GM12878 (cell line): ENCODE measurements around the gene PFKP. TPM values are rescaled to one million over a fixed set of nuclear protein-coding genes. Genes with fewer than 3 reads are reported as not detected.

Experiments used
- ATAC-seq: fragments of 200-7000 bp; cut with Tn5 transposase; 3 replicates; pipeline ENCODE4 v1.9.1; 2020; ENCODE audit warnings: mild to moderate bottlenecking, moderate library complexity
- BruUV-seq: library from RNA; stranded (reverse); fragments of 400-500 nt; replicated peaks from 2 replicates; lab custom pipeline; 2021; lab: Mats Ljungman, UMichigan
- CTCF ChIA-PET: fragments of 300-600 bp; sonication (Branson Sonifier 250); formaldehyde crosslinking; extraction: SDS; loops from one replicate; lab custom pipeline; 2021; ENCODE audit warnings: inconsistent platforms; lab: Yijun Ruan, JAX
- POLR2A ChIA-PET: fragments of 350-600 bp; formaldehyde crosslinking; extraction: SDS; loops from one replicate; lab custom pipeline; 2021; ENCODE audit warnings: inconsistent platforms; lab: Charles Lee
- RAD21 ChIA-PET: fragments of 300-600 bp; sonication (Branson Sonifier 250); formaldehyde crosslinking; loops from one replicate; lab custom pipeline; 2023; ENCODE audit warnings: antibody characterized with exemption; ENCODE audit not compliant: unreplicated experiment; lab: Charles Lee
- SMC1A ChIA-PET: fragments of 300-600 bp; sonication (Branson Sonifier 250); formaldehyde crosslinking; loops from one replicate; lab custom pipeline; 2023; ENCODE audit not compliant: unreplicated experiment, uncharacterized antibody; lab: Charles Lee
- DNase-seq: peaks from one replicate; pipeline ENCODE4 v3.0.0-alpha.2; 2011; ENCODE audit warnings: low read depth, low spot score
- FAIRE-seq: peaks from 3 replicates; lab custom pipeline; 2011; peaks lifted over from hg19 to GRCh38; lab: Jason Lieb, UNC
- H2AFZ ChIP-seq: 2 replicates; pipeline ENCODE4 v1.6.0; 2011; ENCODE audit warnings: low read depth, low read length, control low read depth; ENCODE audit not compliant: control insufficient read depth
- H3K27ac ChIP-seq: 2 replicates; pipeline ENCODE4 v1.5.1; 2011; ENCODE audit warnings: control low read depth; ENCODE audit not compliant: control insufficient read depth, insufficient read depth
- H3K27me3 ChIP-seq, 2 experiments: replicated peaks in 1 of 2; 2 replicates each; pipeline versions ENCODE4 v1.6.0 to v1.6.1; 2011; ENCODE audit warnings: low read length in 1 of 2; ENCODE audit not compliant: control insufficient read depth in 2 of 2, insufficient read depth in 2 of 2
- H3K36me3 ChIP-seq, 2 experiments: 2 replicates each; pipeline ENCODE4 v1.5.1; 2011; ENCODE audit warnings: low read length in 1 of 2; ENCODE audit not compliant: control insufficient read depth in 2 of 2, insufficient read depth in 2 of 2
- H3K4me1 ChIP-seq: 2 replicates; pipeline ENCODE4 v1.6.1; 2011; ENCODE audit warnings: mild to moderate bottlenecking, low read length, moderate library complexity, mixed read lengths; ENCODE audit not compliant: control insufficient read depth, insufficient read depth
- H3K4me2 ChIP-seq: 2 replicates; pipeline ENCODE4 v1.6.0; 2011; ENCODE audit warnings: control low read depth; ENCODE audit not compliant: control insufficient read depth, insufficient read depth
- H3K4me3 ChIP-seq: fragments of 200-600 bp; sonication (generic); 2 replicates; pipeline ENCODE4 v1.5.1; 2016
- H3K79me2 ChIP-seq: 2 replicates; pipeline ENCODE4 v1.6.0; 2011; ENCODE audit warnings: low read length; ENCODE audit not compliant: control insufficient read depth, insufficient read depth
- H3K9ac ChIP-seq: 2 replicates; pipeline ENCODE4 v1.8.0; 2011; ENCODE audit warnings: low read length, control low read depth, mixed read lengths; ENCODE audit not compliant: control insufficient read depth, insufficient read depth
- H3K9me3 ChIP-seq: replicated peaks from 3 replicates; pipeline ENCODE4 v1.5.1; 2011; ENCODE audit warnings: mild to moderate bottlenecking, low read length; ENCODE audit not compliant: control insufficient read depth, insufficient read depth
- H4K20me1 ChIP-seq: 2 replicates; pipeline ENCODE4 v1.6.0; 2011; ENCODE audit not compliant: control insufficient read depth, insufficient read depth
- CREM ChIP-seq: IDR thresholded peaks from 2 replicates; pipeline ENCODE4 v1.6.1; 2014; ENCODE audit warnings: antibody characterized with exemption, low read depth
- ELK1 ChIP-seq: IDR thresholded peaks from 2 replicates; pipeline ENCODE4 v1.6.1; 2012; ENCODE audit warnings: low read depth, low read length, improper control_type of control experiment
- NFIC ChIP-seq: IDR thresholded peaks from 2 replicates; pipeline ENCODE4 v1.6.1; 2012; ENCODE audit warnings: low read depth, mild to moderate bottlenecking, inconsistent platforms, low read length, moderate library complexity
- RUNX3 ChIP-seq: IDR thresholded peaks from 2 replicates; pipeline ENCODE4 v1.6.1; 2012; ENCODE audit warnings: low read length, inconsistent platforms
- SMAD5 ChIP-seq: IDR thresholded peaks from 2 replicates; pipeline ENCODE4 v1.6.1; 2016; ENCODE audit warnings: antibody characterized with exemption, low read depth
- SMC3 ChIP-seq: IDR thresholded peaks from 2 replicates; pipeline ENCODE4 v1.6.1; 2011; ENCODE audit warnings: low read length, improper control_type of control experiment, borderline replicate concordance
- SREBF2 ChIP-seq: IDR thresholded peaks from 2 replicates; pipeline ENCODE4 v1.6.1; 2012; ENCODE audit warnings: mild to moderate bottlenecking, low read length
- ZNF217 ChIP-seq: fragments of 450-650 bp; IDR thresholded peaks from 2 replicates; pipeline ENCODE4 v1.6.1; 2017; ENCODE audit warnings: antibody characterized with exemption, mild to moderate bottlenecking
- ZNF687 ChIP-seq: fragments of 450-650 bp; IDR thresholded peaks from 2 replicates; pipeline ENCODE4 v1.6.1; 2017; ENCODE audit warnings: mild to moderate bottlenecking, moderate library complexity
- ZZZ3 ChIP-seq: IDR thresholded peaks from 2 replicates; pipeline ENCODE4 v1.6.1; 2011; ENCODE audit warnings: low read depth; ENCODE audit not compliant: control insufficient read depth, insufficient read length
- WGBS: methylation state at CpG from one replicate; pipeline ENCODE4 v1.1.6; 2016; ENCODE audit warnings: low lambda C conversion rate; ENCODE audit not compliant: insufficient replicate concordance, insufficient coverage; ENCODE audit errors: missing lambda C conversion rate; 5-methylcytosine and 5-hydroxymethylcytosine counted together
- in situ Hi-C: fragments of 300-500 bp; cut with MboI; formaldehyde crosslinking; loops from 9 replicates; pipeline ENCODE4 v1.14.3; 2018; ENCODE audit warnings: mixed read lengths
- intact Hi-C: fragments of 100-400 bp; cut with micrococcal nuclease; formaldehyde crosslinking; loops from one replicate; pipeline ENCODE4 v1.14.2; 2022; ENCODE audit not compliant: unreplicated experiment
- polyA plus RNA-seq, 11 experiments: library from polyadenylated mRNA; depleted of rRNA in 4 of 11; unstranded in 6 of 11; stranded (reverse) in 5 of 11; fragments of >200 nt; fragmentation: Nextera tagmentation in 4 of 11; fragmentation: Illumina TruSeq in 1 of 11; extraction: Ambion mirVana in 4 of 11; extraction: Trizol in 1 of 11; gene quantifications; 1 replicate in 1 of 11; 2 replicates in 10 of 11; pipeline versions ENCODE4 v1.2.1 to v1.2.3, GENCODE V29; 2011 to 2016; ENCODE audit warnings: inconsistent platforms in 2 of 11, missing spikeins in 2 of 11, low read depth in 1 of 11
- total RNA-seq, 4 experiments: library from RNA; depleted of rRNA in 3 of 4; stranded (reverse); fragments of >200 nt in 3 of 4; fragmentation: Illumina TruSeq in 1 of 4; extraction: Trizol in 1 of 4; gene quantifications; 2 replicates each; pipeline versions ENCODE4 v1.2.1 to v1.2.3, GENCODE V29; 2013 to 2021

Gene PFKP
- total and polyA plus RNA-seq, 10 of the 15 experiments (the other 5 are each of a cell fraction or from before 2014, with no cell fraction given): 27.0 to 145 (median 95.7) TPM

GRCh38 chr10:3163879-3164278, 96.5 kb downstream of the PFKP start:
- Histone ChIP-seq H3K27me3 (no peaks in the 10 kb centered on the region), H3K36me3 (peaks cover 7 to 23% of the 10 kb centered on the region in 2 experiments), H4K20me1 (no peaks in the 10 kb centered on the region), H3K4me3 (no peak overlapping the region), H3K27ac (no peak overlapping the region), H3K4me1 (no peaks in the 10 kb centered on the region), H3K4me2 (no peak overlapping the region), H3K9me3 (no peaks in the 10 kb centered on the region; the same call in 2 of the 3 replicates), H2AFZ (no peak overlapping the region), H3K79me2 (no peaks in the 10 kb centered on the region), H3K9ac (no peak overlapping the region)
- FAIRE-seq (no peak), ATAC-seq (no peak), DNase-seq (no peak)
- POLR2A ChIA-PET: interaction anchor here (1.5 kb wide), 1 partner anchor 9 kb away, joined by 6 read pairs; the partner anchor contains the start of gene PITRM1
- RAD21 ChIA-PET: no interaction called here
- CTCF ChIA-PET: interaction anchor here (0.7 to 1.1 kb wide), 2 partner anchors 9 to 561 kb away, joined by 3 read pairs; partner anchors contain the start of gene PITRM1
- SMC1A ChIA-PET: no interaction called here
- 84% methylated on average over 9 of the region's 9 CpGs for WGBS
- in situ Hi-C loops (no loop called here), intact Hi-C loops (no loop called here)
- TF ChIP-seq SMAD5 (no peak), SMC3 (no peak), ELK1 (no peak), ZZZ3 (no peak), ZNF217 (no peak)
- BruUV-seq: no TSS peak

- Histone ChIP-seq H4K20me1 (no peaks in the 10 kb centered on the region), H2AFZ (no peak overlapping the region), H3K9ac (no peak overlapping the region), H3K79me2 (no peaks in the 10 kb centered on the region), H3K9me3 (no peaks in the 10 kb centered on the region; the same call in 2 of the 3 replicates), H3K27me3 (no peaks in the 10 kb centered on the region), H3K4me2 (no peak overlapping the region), H3K4me3 (no peak overlapping the region), H3K4me1 (peaks cover 5% of the 10 kb centered on the region), H3K36me3 (peaks cover 9 to 29% of the 10 kb centered on the region in 2 experiments), H3K27ac (no peak overlapping the region)
- DNase-seq (no peak), FAIRE-seq (no peak), ATAC-seq (no peak)
- RAD21 ChIA-PET: no interaction called here
- no TSS peak for BruUV-seq
- POLR2A ChIA-PET: interaction anchor here (0.7 kb wide), 1 partner anchor 94 kb away, joined by 3 read pairs; no protein-coding TSS in a partner anchor
- CTCF ChIA-PET: no interaction called here
- intact Hi-C loops: no loop called here
- WGBS: 98% methylated on average over 9 of the region's 9 CpGs
- in situ Hi-C loops: no loop called here
- SMC1A ChIA-PET: interaction anchor here (1.0 kb wide), 1 partner anchor 12 kb away, joined by 3 read pairs; no protein-coding TSS in a partner anchor
- no peak for TF ChIP-seq SREBF2
- TF ChIP-seq NFIC: no peak
- TF ChIP-seq CREM: no peak
- no peak for TF ChIP-seq RUNX3
- no peak for TF ChIP-seq ZNF687
Measured at GRCh38 chr10:3165196-3165595, 97.8 kb downstream of the PFKP start.
